Measurements from ENCODE around the gene GARIN3.

Gene GARIN3

GRCh38 chr5:157143127-157143971 is 22.7 kb downstream of the GARIN3 start:
- peak; percentile 34 to 47 for ATAC-seq

GRCh38 chr5:157142317-157143126 is 23.5 kb downstream of the GARIN3 start, which contains the start of gene MED7:
MED7 (minus strand) TSS chr5:157142865; CDS start chr5:157139431, 3,434 bp downstream.
- ATAC-seq: peak; percentile 99 to 100

GRCh38 chr5:157137691-157138090 is 28.4 kb downstream of the GARIN3 start:
- no peak for ATAC-seq

GRCh38 chr5:157132281-157132612 is 33.8 kb downstream of the GARIN3 start:
- no peak for ATAC-seq

- ATAC-seq: no peak
These were observed 35.1 kb downstream of the GARIN3 start for GRCh38 chr5:157130925-157131324.

- ATAC-seq: no peak
These were observed 44.4 kb downstream of the GARIN3 start for GRCh38 chr5:157121709-157122108.

GRCh38 chr5:157120102-157120501 is 46.0 kb downstream of the GARIN3 start:
- no peak for ATAC-seq

- ATAC-seq: peak in 1 of 2 donors; percentile 53
These were observed 49.5 kb downstream of the GARIN3 start for GRCh38 chr5:157116483-157116954.

GRCh38 chr5:157115502-157115901 is 50.6 kb downstream of the GARIN3 start:
- no peak for ATAC-seq

- no peak for ATAC-seq
These were observed 51.1 kb downstream of the GARIN3 start for GRCh38 chr5:157115012-157115411.

- no peak for ATAC-seq
These were observed 53.1 kb downstream of the GARIN3 start for GRCh38 chr5:157113002-157113401.

All from activated CD4-positive, CD25-positive, alpha-beta regulatory T cell treated with anti-CD3 and anti-CD28 coated beads, Interleukin-2, amount 50 U/mL, for 24 hours (primary cell).